H1 (cell line): ENCODE data around the gene RAB44. TPM values are rescaled to one million over a fixed set of nuclear protein-coding genes. Genes with fewer than 3 reads are reported as not detected.

ENCODE experiments used
- CTCF ChIA-PET: fragments of 300-600 bp; sonication (Branson Sonifier 250); formaldehyde crosslinking; loops from one replicate; lab custom pipeline; 2021; ENCODE audit not compliant: partially characterized antibody; lab: Charles Lee
- POLR2A ChIA-PET: fragments of 300-600 bp; sonication (Branson Sonifier 250); formaldehyde crosslinking; loops from one replicate; lab custom pipeline; 2021; ENCODE audit warnings: inconsistent platforms; ENCODE audit not compliant: partially characterized antibody; lab: Charles Lee
- DNase-seq, 2 experiments: peaks; one replicate each; pipeline versions ENCODE4 v3.0.0 to v3.0.0-alpha.2; 2010 to 2022; ENCODE audit warnings: low spot score in 2 of 2, low read depth in 1 of 2, mixed read lengths in 1 of 2
- FAIRE-seq: peaks from 2 replicates; lab custom pipeline; 2011; peaks lifted over from hg19 to GRCh38; lab: Jason Lieb, UNC
- H2AFZ ChIP-seq: 2 replicates; pipeline ENCODE4 v1.8.1; 2012; ENCODE audit warnings: low read length, inconsistent platforms
- H2AK5ac ChIP-seq: 2 replicates; pipeline ENCODE4 v1.6.1; 2013; ENCODE audit warnings: low read depth, low read length
- H2BK120ac ChIP-seq: replicated peaks from 2 replicates; pipeline ENCODE3; 2013; ENCODE audit warnings: low read depth, low read length, inconsistent platforms
- H2BK12ac ChIP-seq: 2 replicates; pipeline ENCODE4 v1.6.1; 2013; ENCODE audit warnings: low read depth, low read length
- H2BK15ac ChIP-seq: 2 replicates; pipeline ENCODE4 v1.6.1; 2013; ENCODE audit warnings: low read length
- H2BK20ac ChIP-seq: 2 replicates; pipeline ENCODE4 v1.6.1; 2013; ENCODE audit warnings: low read length
- H2BK5ac ChIP-seq: 2 replicates; pipeline ENCODE4 v1.6.1; 2013; ENCODE audit warnings: low read depth, low read length
- H3K14ac ChIP-seq: 2 replicates; pipeline ENCODE4 v1.6.1; 2013; ENCODE audit warnings: inconsistent platforms; ENCODE audit not compliant: insufficient read length
- H3K18ac ChIP-seq: 2 replicates; pipeline ENCODE4 v1.6.1; 2013; ENCODE audit warnings: low read length; ENCODE audit errors: extremely low read depth
- H3K23ac ChIP-seq: 2 replicates; pipeline ENCODE4 v1.6.1; 2013; ENCODE audit warnings: inconsistent platforms; ENCODE audit not compliant: insufficient read length
- H3K23me2 ChIP-seq: 2 replicates; pipeline ENCODE4 v1.6.1; 2013; ENCODE audit warnings: low read depth, low read length
- H3K27ac ChIP-seq: 2 replicates; pipeline ENCODE4 v1.6.1; 2011; ENCODE audit warnings: low read depth, low read length, inconsistent platforms
- H3K27me3 ChIP-seq, 4 experiments: replicated peaks in 1 of 4; 1 replicate in 1 of 4; 2 replicates in 3 of 4; pipeline versions ENCODE4 v1.6.1 to v1.8.1; 2011 to 2013; ENCODE audit warnings: low read length in 3 of 4, mild to moderate bottlenecking in 3 of 4, inconsistent platforms in 2 of 4, mixed read lengths in 2 of 4, moderate library complexity in 1 of 4; ENCODE audit not compliant: control insufficient read depth in 3 of 4, insufficient read depth in 3 of 4; ENCODE audit errors: extremely low read depth in 1 of 4
- H3K36me3 ChIP-seq, 4 experiments: 2 replicates each; pipeline versions ENCODE4 v1.6.1 to v1.8.1; 2011 to 2013; ENCODE audit warnings: mild to moderate bottlenecking in 4 of 4, low read length in 3 of 4, moderate library complexity in 2 of 4, control low read depth in 1 of 4, inconsistent platforms in 1 of 4; ENCODE audit not compliant: insufficient read depth in 4 of 4, control insufficient read depth in 2 of 4
- H3K4ac ChIP-seq: replicated peaks from 2 replicates; pipeline ENCODE3; 2013; ENCODE audit warnings: low read length, low read depth, mixed read lengths, inconsistent platforms; ENCODE audit not compliant: insufficient read length
- H3K4me1 ChIP-seq, 4 experiments: replicated peaks in 1 of 4; 1 replicate in 1 of 4; 2 replicates in 3 of 4; pipeline versions ENCODE4 v1.6.1 to v1.8.1; 2011 to 2013; ENCODE audit warnings: low read length in 3 of 4, inconsistent platforms in 2 of 4, mixed read lengths in 1 of 4; ENCODE audit not compliant: insufficient read depth in 4 of 4, control insufficient read depth in 3 of 4
- H3K4me2 ChIP-seq, 2 experiments: 2 replicates each; pipeline versions ENCODE4 v1.6.1 to v1.8.1; 2011 to 2013; ENCODE audit warnings: low read depth in 2 of 2, low read length in 2 of 2, control low read depth in 1 of 2, inconsistent platforms in 1 of 2, mild to moderate bottlenecking in 1 of 2; ENCODE audit not compliant: insufficient read depth in 1 of 2
- H3K4me3 ChIP-seq, 4 experiments: fragments of 200-600, 300-600 bp in 1 of 4; sonication (generic), shearing (Covaris generic), sonication (Bioruptor Twin) in 1 of 4; 2 replicates each; pipeline versions ENCODE4 v1.5.1 to v1.8.1; 2011 to 2016; ENCODE audit warnings: low read length in 4 of 4, low read depth in 3 of 4, control low read depth in 2 of 4, inconsistent platforms in 2 of 4, mild to moderate bottlenecking in 2 of 4, mixed read lengths in 1 of 4, moderate library complexity in 1 of 4; ENCODE audit not compliant: insufficient read depth in 2 of 4; ENCODE audit errors: extremely low read depth in 1 of 4
- H3K56ac ChIP-seq: replicated peaks from 2 replicates; pipeline ENCODE3; 2013; ENCODE audit warnings: low read depth, mild to moderate bottlenecking, mixed read lengths, low read length, inconsistent platforms; ENCODE audit not compliant: insufficient read length
- H3K79me1 ChIP-seq: 2 replicates; pipeline ENCODE4 v1.6.1; 2013; ENCODE audit warnings: low read depth, low read length, control low read depth
- H3K79me2 ChIP-seq, 2 experiments: 2 replicates each; pipeline versions ENCODE4 v1.6.1 to v1.8.1; 2012 to 2013; ENCODE audit warnings: low read length in 2 of 2, mild to moderate bottlenecking in 2 of 2, inconsistent platforms in 1 of 2; ENCODE audit not compliant: insufficient read depth in 2 of 2, control insufficient read depth in 1 of 2
- H3K9ac ChIP-seq, 4 experiments: replicated peaks in 1 of 4; 1 replicate in 1 of 4; 2 replicates in 3 of 4; pipeline versions ENCODE4 v1.6.1 to v1.8.1; 2011 to 2013; ENCODE audit warnings: low read depth in 3 of 4, low read length in 3 of 4, control low read depth in 2 of 4, mild to moderate bottlenecking in 2 of 4, moderate library complexity in 2 of 4, inconsistent platforms in 1 of 4; ENCODE audit errors: extremely low read depth in 1 of 4
- H3K9me3 ChIP-seq, 2 experiments: 2 replicates each; pipeline versions ENCODE4 v1.6.1 to v1.8.1; 2012 to 2013; ENCODE audit warnings: mild to moderate bottlenecking in 2 of 2, moderate library complexity in 2 of 2, control low read depth in 1 of 2, inconsistent platforms in 1 of 2, low read depth in 1 of 2, low read length in 1 of 2, mixed read lengths in 1 of 2; ENCODE audit not compliant: insufficient read depth in 2 of 2
- H4K20me1 ChIP-seq, 2 experiments: replicated peaks in 1 of 2; 2 replicates each; pipeline versions ENCODE3 to v1.8.1; 2011 to 2013; ENCODE audit warnings: inconsistent platforms in 2 of 2, low read length in 2 of 2, mild to moderate bottlenecking in 1 of 2; ENCODE audit not compliant: insufficient read depth in 2 of 2, control insufficient read depth in 1 of 2
- H4K5ac ChIP-seq: 2 replicates; pipeline ENCODE4 v1.6.1; 2013; ENCODE audit warnings: low read length, low read depth, mixed read lengths, inconsistent platforms; ENCODE audit not compliant: insufficient read length
- H4K8ac ChIP-seq: 2 replicates; pipeline ENCODE4 v1.8.0; 2013; ENCODE audit warnings: mild to moderate bottlenecking, moderate library complexity, low read length, inconsistent platforms; ENCODE audit not compliant: insufficient read depth; ENCODE audit errors: extremely low read depth
- H4K91ac ChIP-seq: replicated peaks from 2 replicates; pipeline ENCODE3; 2013; ENCODE audit warnings: low read length, mixed read lengths, inconsistent platforms; ENCODE audit not compliant: insufficient read length
- HDAC6 ChIP-seq: IDR thresholded peaks from one replicate; pipeline ENCODE4 v1.7.1; 2012; ENCODE audit warnings: low read depth, mild to moderate bottlenecking, inconsistent platforms, low read length, moderate library complexity
- KDM4A ChIP-seq: IDR thresholded peaks from one replicate; pipeline ENCODE4 v1.7.1; 2012; ENCODE audit warnings: low read depth, mild to moderate bottlenecking, moderate library complexity, low read length, inconsistent platforms; ENCODE audit not compliant: severe bottlenecking
- WGBS, 2 experiments: shearing (Covaris generic) in 1 of 2; methylation state at CpG; one replicate each; pipeline versions ENCODE4 v1.1.6 to v1.1.7; 2013 to 2015; ENCODE audit warnings: low lambda C conversion rate in 2 of 2, mixed read lengths in 2 of 2, inconsistent platforms in 1 of 2, low coverage in 1 of 2, missing lambda C conversion rate in 1 of 2; ENCODE audit not compliant: insufficient replicate concordance in 2 of 2, insufficient coverage in 1 of 2, insufficient read length in 1 of 2; ENCODE audit errors: extremely low coverage in 1 of 2, missing lambda C conversion rate in 1 of 2; 5-methylcytosine and 5-hydroxymethylcytosine counted together
- polyA plus RNA-seq, 7 experiments: library from polyadenylated mRNA; depleted of rRNA in 3 of 7; stranded (reverse) in 5 of 7; unstranded in 2 of 7; fragments of >200 nt in 5 of 7; fragments of 200-250 nt in 2 of 7; gene quantifications; 1 replicate in 5 of 7; 2 replicates in 1 of 7; 4 replicates in 1 of 7; pipeline versions ENCODE4 v1.2.1 to v1.2.3, GENCODE V29; 2011 to 2013; ENCODE audit warnings: missing spikeins in 2 of 7, mixed read lengths in 2 of 7
- total RNA-seq: library from RNA; stranded (reverse); fragmentation: NEBNext Ultra II Directional; extraction: Animal tissue kit (Norgen Biotek cat#: 25700); gene quantifications from 2 replicates; pipeline ENCODE4 v1.2.1, GENCODE V29; 2021

RAB44 gene
- total and polyA plus RNA-seq, 2 of the 8 experiments (the other 6 are each of a cell fraction or from before 2014, with no cell fraction given), result 0.02 TPM; not detected in 1

DNA sequence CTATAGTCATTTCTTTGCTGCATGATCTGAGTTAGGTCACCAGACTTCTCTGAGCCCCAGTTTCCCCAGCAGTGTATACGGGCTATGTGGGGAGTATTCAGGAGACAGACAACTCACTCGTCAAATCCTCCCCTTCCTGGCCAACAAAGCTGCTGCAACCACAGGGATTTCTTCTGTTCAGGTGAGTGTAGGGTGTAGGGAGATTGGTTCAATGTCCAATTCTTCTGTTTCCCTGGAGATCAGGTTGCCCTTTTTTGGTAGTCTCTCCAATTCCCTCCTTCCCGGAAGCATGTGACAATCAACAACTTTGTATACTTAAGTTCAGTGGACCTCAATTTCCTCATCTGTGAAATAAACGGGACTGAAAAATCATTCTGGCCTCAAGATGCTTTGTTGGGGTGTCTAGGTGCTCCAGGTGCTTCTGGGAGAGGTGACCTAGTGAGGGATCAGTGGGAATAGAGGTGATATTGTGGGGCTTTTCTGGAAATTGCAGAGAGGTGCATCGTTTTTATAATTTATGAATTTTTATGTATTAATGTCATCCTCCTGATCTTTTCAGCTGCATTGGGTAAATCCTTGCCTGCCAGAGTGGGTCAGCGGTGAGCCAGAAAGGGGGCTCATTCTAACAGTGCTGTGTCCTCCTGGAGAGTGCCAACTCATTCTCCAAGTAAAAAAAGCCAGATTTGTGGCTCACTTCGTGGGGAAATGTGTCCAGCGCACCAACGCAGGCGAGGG is 19.7 kb upstream of the RAB44 start:
- H4K5ac ChIP-seq, result peak overlapping the region; percentile 68
- H4K8ac ChIP-seq, result peak overlapping the region; percentile 79
- H3K4me1 ChIP-seq, result peaks cover 5 to 36% (median 16%) of the 10 kb centered on the region in 4 experiments
- peak overlapping the region; percentile 15 for H3K4ac ChIP-seq
- TF ChIP-seq HDAC6 (no peak), KDM4A (peak; percentile 37)
- CTCF ChIA-PET, result interaction anchor here (1.0 to 8.8 kb wide), 9 partner anchors 11 to 81 kb away, joined by 3 to 67 read pairs (median 5); no protein-coding TSS in a partner anchor
- no peaks in the 10 kb centered on the region for H3K36me3 ChIP-seq
- peak overlapping the region; percentile 85 to 96 for H3K4me2 ChIP-seq
- peak overlapping the region; percentile 61 for H2BK120ac ChIP-seq
- H2BK5ac ChIP-seq, result peak overlapping the region; percentile 100; the same call in 1 of the 2 replicates
- POLR2A ChIA-PET, result interaction anchor here (0.6 to 10.6 kb wide), 12 partner anchors 12 to 82 kb away, joined by 3 to 109 read pairs (median 4); no protein-coding TSS in a partner anchor
- 0 out of 7 replicates have a peak overlapping the region, but pooled peaks of 1 of the 4 experiments have one; percentile 3 for H3K9ac ChIP-seq
- H3K79me1 ChIP-seq, result 0 out of 2 replicates have a peak, but pooled peaks cover 3% of the 10 kb centered on the region
- peak overlapping the region; percentile 92; the same call in 1 of the 2 replicates for H2BK12ac ChIP-seq
- H4K91ac ChIP-seq, result peak overlapping the region; percentile 87
- peak overlapping the region; percentile 59; the same call in 1 of the 2 replicates for H2AK5ac ChIP-seq
- peaks cover 4 to 21% of the 10 kb centered on the region in 2 experiments for H4K20me1 ChIP-seq
- no peak overlapping the region for H2BK20ac ChIP-seq
- peak overlapping the region; percentile 99 for H3K18ac ChIP-seq
- WGBS, 2 experiments, result 28% methylated on average over 10 of the region's 10 CpGs; no CpG with 5 or more reads in 1 of the 2 experiments
- DNase-seq (no peak), FAIRE-seq (no peak)
- H3K56ac ChIP-seq, result peak overlapping the region; percentile 81
- no peaks in the 10 kb centered on the region for H3K9me3 ChIP-seq
- no peak overlapping the region for H2AFZ ChIP-seq
- H3K27ac ChIP-seq, result no peak overlapping the region; the same call in 1 of the 2 replicates
- H2BK15ac ChIP-seq, result no peak overlapping the region; the same call in 1 of the 2 replicates
- no peak overlapping the region for H3K23ac ChIP-seq
- peaks cover 6 to 28% (median 20%) of the 10 kb centered on the region in 4 experiments for H3K27me3 ChIP-seq
- H3K23me2 ChIP-seq, result peaks cover 18% of the 10 kb centered on the region; the same call in 1 of the 2 replicates
- peaks cover 0 to 24% of the 10 kb centered on the region in 2 experiments; a peak in 1 of 4 replicates for H3K79me2 ChIP-seq
- peak overlapping the region; percentile 22 to 76 (median 69); a peak in 7 of 8 replicates for H3K4me3 ChIP-seq
- no peak overlapping the region for H3K14ac ChIP-seq
